Occipital lobe (tissue), 2 donors: ENCODE measurements around the gene COPS7A. TPM values are rescaled to one million over a fixed set of nuclear protein-coding genes. Genes with fewer than 3 reads are reported as not detected.

Experiments used
- DNase-seq: peaks from one replicate; lab custom pipeline; 2025; lab: John Stamatoyannopoulos, UW
- total RNA-seq: library from RNA; depleted of rRNA; stranded (reverse); fragments of >200 nt; gene quantifications from one replicate; pipeline ENCODE4 v1.2.3, GENCODE V29; 2014

Gene COPS7A, protein sequence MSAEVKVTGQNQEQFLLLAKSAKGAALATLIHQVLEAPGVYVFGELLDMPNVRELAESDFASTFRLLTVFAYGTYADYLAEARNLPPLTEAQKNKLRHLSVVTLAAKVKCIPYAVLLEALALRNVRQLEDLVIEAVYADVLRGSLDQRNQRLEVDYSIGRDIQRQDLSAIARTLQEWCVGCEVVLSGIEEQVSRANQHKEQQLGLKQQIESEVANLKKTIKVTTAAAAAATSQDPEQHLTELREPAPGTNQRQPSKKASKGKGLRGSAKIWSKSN
- 37.1 TPM for total RNA-seq

DNA sequence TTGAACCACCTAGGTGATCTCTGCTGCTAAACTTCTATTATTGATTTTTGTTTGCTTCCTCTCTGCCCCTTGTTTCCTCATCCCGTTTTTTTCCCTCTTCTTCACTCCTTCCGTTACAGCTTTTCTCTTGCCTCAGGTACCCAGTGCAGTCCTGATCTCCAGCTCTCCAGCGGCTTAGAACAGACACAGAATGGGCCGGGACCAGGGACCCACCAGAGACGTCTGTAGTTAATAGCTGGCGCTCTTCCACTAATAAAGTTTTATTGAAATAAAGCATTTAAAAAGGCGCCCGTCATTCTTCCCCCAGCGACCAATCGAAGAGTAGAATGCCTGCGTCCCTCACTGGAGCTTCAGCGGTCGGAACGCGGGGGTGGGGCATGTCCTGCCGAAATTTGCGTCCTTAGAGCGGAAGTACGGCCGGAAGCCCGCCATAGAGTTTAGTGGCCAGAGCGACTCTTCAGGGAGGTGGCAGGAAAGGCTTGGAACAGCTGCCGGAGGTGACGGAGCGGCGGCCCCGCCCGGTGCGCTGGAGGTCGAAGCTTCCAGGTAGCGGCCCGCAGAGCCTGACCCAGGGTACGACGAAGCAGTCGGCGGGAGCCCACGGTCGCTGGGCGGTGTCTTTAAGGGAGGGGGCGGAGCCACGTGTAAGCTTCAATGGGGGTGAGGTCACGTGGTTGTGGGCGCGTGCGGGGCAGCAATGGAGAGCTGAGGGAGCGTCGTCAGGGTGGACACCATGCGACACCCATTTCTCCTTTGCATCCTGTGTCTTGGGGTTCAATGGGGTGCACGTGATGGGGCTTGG is at the start of gene COPS7A:
Gene COPS7A, plus strand, starts transcription at position 440 of the 802 bp plus-strand sequence. CDS start 611 bp downstream, outside the sequence.
- DNase-seq = peak; percentile 98

DNA sequence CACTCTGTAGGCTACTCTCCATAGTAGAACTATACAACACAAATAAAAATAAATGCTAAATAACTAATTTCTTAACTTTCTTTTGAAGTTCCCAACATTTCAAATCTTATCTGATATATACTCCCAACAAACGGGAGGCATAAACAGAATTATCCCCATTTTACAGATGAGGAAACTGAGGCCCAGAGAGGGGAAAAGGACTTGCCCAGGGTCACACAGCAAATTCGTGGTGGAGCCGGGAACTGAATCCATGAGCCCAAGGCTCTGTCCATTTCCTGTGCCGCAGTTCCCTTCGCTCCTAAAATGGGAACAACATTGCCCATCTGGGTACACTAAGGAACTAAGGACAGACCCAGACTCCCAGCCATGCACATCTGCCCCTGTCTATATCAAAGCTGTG is 46.9 kb upstream of the COPS7A start:
- no peak for DNase-seq

DNA sequence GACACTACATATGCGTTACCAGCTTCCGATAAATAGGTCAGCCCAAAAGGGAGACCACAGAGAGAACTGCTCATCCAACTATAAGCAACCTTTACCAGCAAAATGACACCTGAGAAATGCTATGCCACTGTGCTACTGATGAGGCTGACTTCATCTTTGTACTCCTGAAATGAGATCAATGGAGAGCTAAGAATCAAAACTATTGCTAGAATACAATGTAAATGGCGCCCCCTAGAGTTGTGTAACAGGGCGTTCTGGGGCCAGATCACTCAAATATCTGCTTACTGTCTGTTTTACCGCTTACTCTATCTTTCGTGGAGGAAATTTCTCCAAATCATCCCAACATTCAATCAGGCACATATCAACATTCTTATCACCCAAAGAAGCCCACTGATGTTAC is 39.2 kb upstream of the COPS7A start:
- DNase-seq = no peak

DNA sequence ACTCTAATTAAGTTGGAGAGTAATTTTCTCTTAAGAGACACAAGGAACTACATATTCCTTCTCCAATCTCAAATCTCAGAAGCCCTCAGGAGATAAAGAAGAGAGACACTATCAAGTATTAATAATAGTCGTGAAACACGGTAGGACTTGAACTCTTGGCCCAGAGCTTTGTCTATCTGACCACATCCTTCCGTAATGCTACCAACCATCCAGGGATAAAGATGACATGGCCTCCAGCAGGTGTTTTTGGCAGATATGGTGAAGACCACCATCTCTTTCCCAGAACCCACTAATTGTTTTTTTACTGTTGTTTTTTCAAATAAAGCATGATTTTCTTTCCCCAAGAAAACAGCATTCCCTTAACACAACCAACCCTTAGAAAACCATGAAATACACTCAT is 38.0 kb upstream of the COPS7A start:
- no peak for DNase-seq

DNA sequence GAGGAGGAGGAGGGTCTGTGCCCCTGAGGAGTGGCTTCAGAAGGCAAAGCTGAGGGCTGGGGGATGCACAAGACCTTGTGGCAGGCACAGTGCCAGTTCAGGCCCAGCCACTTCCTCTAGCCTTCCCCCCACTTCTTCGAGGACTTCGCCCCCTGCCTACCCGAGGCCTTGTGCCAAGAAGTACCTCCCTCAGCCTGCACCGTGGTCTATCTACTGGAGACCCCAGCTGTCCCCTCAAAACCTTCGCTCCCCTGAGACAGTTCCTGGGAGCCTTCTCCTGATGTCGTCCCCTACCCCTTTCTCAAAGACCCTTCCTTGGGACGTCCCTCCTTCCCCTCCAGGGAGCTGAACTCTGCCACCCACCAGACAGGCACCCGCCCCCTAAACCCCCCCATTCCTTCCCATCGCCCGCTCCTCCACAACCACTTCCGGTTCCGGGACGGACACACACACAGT is 35.3 kb upstream of the COPS7A start:
- no peak for DNase-seq

DNA sequence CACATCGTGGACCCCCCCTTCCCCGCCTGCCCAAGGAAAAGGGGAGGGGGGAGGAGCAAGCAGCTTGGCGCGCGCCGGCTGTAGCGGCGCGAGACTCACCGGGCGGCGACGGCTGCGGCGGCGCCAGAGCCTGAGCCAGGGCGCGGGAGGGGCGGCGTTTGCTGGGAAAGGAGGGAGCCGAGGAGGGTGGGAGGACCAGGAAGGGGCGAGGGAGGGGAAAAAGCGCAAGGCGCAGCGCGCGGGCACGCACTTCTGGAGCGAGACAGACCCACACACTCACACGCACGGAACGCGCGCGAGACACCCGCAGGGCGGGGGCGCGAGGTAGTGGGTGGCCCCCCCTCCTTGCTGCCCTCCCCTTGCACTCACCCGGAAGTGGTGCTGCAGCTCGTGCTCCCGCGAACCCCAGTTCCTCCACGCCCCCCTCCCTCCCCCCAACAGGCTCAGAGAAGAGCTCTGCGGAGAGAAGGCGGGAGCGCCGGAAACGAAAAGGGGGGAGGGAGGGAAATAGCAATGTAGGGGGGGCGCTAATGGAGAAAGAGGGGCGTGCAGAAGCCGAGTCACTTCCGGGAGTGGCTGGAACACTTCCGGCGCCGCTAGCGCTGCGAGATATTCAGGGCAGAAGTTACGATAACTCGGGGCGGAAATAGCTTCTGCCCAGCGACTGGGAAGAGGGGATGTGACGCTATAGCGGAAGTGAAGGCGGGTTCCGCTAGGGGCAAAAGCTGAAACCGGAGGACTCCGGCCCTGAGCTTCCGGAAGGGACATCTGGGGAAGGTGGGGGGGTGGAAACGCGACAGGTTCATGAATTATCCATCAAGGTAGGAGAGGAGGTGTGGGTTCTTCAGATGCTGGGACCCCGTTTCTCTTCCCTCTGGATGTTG is 34.6 kb upstream of the COPS7A start, which contains the start of gene ZNF384:
Gene ZNF384, minus strand, starts transcription at position 377 of the 884 bp plus-strand sequence. CDS start 9,855 bp downstream, outside the sequence.
- DNase-seq = peak; percentile 99

DNA sequence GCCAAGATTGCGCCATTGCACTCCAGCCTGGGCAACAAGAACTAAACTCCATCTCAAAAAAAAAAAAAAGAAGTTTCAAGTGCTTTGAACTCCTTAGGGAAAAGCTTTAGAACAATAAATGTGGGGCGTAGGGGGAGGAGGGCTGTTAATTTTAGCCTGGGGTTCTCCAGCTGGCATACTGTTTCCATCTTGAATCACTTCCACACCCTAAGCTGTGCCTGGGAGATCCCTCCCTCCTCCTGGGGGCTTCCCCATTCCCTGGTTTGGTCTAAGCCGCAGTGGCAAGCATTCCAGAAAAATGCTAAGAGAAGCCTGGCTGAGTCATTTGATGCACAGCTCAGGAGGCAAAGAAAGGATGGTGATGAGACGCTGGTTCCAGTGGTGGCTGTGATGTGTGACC is 32.4 kb upstream of the COPS7A start:
- DNase-seq = no peak

DNA sequence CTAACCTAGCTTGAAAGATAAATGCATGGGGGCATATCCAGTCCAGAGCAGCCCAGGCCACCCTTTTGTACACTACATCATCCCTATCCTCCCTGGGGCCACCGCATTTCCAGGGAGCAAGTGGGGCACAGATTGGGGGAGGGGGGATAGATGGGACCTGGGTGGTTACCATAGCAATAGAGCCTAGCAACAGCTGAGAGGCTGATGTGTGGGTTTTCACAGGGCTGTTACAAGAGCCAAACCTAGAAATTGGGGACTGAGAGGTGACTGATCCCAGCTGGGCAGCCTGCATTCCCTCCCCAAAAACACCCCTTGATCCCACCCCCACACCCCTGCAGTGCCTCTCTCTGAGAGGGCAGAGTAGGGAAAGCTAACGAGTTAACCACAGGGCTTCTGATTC is 31.0 kb upstream of the COPS7A start:
- no peak for DNase-seq

DNA sequence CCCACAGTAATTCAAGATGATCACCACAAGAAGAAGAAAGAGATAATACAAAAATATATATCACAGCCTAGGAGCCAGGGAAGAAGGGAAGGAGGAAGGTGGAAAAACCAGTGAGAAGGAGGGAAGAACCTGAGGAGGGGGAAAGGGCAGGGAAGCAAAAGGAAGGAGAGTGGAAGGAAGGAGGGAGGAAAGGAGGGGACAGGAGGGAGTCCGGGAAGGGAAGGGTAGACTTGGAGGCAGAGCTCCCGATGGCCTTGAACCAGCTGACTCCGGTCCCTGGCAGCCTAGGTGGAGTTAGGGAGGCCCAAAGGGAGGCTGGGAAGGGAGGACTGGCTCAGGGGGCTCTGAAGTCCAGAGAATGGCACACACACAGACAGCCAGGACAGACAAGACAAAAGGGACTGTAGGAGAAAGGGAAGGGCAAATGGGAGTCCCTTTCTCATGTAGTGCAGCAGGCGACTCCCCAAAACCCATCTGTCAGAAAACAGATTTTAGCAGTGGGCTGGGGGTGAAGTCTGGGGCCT is 30.0 kb upstream of the COPS7A start:
- DNase-seq = no peak

DNA sequence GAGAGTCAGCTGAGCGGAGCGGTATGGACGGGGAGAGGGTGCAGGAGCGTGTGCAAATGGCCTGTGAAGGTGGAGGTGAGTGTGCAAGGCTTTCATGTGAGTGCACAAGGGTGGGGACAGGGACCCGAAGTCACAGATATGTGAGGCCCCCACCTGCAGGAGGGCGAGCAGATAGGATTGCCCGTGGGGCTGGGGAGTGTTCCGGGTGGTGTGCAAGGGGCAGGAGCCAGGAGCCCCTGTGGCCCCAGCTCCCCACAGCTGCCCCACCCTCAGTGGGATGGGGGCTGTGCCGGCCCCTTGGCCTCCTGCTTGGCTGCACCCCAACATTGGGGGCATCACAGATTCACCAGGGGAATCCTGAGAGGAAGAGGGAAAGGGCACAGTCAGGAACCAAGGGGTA is 29.1 kb upstream of the COPS7A start:
- no peak for DNase-seq

DNA sequence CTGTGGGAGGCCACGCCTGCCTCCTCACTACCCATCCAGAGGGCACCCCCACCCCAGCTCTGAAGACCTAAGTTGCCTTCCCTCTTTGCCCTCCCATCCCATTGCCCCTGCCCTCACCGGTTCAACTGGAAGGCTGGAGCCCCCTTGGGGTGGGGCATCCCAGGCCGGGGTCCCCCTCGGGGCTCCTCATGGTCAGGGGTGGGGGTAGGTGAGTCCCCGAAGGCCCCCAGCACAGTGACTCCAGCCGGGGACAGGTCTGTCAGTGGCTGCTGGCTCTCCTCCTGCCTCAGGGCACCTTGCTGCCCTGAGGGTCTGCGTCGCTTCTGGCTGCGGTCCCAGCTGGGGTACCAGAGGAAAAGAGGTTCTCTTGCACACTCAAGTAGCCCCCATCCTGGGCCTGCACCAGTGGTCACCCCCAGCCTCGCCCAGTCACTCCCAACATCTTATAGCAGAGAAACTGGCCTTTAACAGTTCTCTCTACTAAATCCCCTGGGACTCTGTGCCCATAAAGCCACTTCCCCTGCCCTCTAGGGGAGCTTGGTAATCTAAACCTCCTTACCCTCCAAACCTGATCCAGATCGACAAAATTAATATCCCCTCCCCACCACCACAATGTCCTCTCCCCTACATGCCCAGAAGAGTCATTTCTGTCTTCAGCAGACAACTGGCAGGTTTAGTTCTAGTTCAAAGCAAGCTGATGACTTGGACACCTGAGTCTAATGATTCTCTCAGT is 28.4 kb upstream of the COPS7A start:
- no peak for DNase-seq

DNA sequence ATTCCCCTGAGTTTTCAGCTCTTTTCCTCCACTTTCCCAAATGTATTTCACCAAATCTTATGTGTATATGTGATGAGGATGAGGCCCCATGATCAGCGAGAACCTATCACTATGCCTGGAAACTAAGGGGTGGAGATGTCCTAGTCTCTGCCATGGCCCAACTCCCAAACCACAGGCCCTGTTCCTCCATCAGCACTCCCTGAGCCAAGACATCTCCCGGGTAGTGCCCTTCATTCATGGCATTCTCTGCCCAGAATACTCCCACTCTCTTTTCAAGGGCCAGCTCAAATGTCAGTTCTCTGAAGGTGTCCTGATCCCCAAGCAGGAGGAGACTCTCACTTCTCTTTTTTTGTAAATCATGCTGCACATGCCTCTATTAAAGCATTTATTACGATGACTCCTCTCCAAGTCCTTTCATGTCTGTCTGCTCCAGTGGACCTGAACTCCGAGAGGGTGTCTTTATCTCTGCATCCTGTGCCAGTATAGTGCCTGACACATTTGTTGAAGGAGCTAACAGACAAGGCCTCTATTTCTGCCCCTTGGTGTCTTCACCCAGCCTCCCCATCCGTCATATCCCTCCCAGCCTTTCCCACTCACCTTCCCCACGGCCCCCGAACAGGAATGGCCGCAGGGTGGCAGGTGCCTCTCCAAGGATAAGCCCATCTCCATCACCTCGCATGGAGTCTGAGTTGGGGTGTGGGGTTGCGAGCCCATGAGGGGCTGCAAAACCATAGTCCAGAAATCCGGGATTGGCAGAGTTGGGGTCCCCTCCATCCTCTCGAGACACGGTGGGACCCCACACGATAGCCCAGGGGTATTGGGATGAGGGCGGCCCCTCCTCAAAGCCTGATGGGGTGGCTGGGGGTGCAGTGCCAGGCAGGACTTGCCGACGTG is 26.9 kb upstream of the COPS7A start:
- no peak for DNase-seq

DNA sequence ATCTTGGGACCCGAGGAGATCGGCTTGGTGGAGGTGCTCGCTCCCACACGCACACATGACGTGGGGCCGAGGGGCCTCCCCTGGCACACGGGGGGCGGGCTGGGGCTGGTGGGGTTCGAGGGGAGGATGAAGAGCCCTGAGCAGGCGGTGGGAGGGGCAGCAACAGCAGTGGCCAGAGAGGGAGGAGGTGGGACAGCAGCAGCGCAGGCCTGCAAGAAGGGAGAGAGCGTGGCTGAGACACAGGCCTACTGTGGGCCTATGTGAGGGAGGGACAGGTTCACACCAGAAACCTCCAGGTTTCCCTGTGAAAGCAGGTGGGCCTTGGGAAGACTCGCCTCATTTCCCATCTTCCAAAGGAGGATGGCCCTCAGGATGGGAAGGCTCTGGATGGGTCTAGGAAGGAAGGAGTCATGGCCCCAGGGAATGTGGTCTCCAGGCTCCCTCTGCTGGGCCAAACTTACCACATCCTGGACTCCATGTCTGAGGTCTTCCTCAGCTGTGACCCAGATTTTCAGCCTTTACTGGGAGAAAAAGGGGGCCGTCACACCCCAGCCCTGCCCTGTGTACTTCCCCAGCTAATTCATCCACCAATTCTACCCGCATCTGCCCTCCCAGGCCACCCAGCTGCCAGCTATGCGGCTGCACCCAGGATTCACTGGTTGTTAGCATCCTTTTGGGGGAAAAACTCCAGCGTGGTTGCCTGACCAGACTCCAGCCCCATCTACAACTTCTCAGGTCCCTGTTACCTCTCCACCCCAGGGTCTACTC is 26.1 kb upstream of the COPS7A start:
- no peak for DNase-seq

DNA sequence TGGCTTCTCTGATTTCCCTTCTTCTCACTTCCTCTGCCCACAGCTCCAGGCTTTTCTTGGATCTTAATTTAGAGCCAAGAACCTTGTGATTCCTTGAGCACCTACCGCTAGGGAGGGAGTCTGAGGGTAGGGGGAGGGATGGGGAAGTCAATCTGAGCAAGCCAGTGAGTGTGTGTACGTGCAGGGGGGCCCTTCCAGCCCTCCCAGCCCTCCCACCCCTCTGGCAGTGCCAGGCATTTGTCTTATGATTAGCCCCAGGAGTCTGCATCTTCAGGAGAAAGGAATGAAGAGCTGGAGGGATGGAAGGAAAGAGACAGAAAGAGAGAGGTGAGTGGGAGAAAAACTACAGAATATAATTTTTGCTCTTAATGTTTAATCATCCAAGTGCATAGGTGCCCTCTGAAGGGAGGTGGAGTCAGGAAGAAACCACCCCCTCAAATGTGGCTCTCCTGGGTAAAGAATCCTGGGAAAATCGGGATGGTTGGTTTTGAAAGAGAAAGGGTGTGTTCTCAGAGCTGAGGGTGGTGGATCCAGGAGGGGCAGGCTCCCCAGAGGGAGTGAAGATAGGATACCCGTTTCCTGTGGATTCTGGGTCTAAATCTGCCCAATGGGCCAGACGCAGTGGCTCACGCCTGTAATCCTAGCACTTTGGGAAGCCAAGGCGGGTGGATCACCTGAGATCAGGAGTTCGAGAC is 25.3 kb upstream of the COPS7A start:
- no peak for DNase-seq

DNA sequence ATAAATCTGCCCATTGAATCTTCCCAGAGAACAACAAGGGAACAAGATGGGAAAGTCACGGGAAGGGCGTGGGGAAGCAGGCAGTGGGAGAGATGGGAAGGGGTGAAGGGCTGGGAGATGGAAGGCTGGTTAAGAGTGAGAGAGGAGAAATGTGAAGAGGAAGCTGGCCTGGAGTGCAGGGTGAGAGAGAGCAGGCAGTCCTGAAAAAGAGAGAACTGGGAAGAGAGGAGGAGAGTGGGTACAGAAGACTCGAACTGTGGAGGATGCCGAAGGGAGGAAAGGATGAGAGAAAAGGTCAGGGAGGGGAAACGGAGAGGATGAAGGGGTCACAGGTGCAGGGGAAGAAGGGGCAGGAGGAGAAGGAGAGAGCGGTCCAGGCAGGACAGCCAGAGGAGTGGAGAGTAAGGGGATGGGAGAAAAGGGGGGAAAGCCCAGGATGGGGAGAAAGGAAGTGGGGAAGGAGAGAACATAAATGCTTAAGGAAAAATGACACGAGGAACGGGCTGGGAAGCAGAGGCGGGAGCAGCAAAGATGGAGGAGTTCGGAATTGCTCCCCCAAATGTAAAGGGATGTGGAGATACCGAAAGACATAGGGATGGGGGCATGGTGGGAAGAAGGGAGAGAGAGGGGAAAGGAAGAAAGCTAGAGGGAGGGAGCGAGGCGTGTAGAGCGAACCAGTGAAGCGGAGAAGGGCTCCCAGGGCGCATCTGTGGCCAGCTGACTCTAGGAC is 24.4 kb upstream of the COPS7A start:
- no peak for DNase-seq

DNA sequence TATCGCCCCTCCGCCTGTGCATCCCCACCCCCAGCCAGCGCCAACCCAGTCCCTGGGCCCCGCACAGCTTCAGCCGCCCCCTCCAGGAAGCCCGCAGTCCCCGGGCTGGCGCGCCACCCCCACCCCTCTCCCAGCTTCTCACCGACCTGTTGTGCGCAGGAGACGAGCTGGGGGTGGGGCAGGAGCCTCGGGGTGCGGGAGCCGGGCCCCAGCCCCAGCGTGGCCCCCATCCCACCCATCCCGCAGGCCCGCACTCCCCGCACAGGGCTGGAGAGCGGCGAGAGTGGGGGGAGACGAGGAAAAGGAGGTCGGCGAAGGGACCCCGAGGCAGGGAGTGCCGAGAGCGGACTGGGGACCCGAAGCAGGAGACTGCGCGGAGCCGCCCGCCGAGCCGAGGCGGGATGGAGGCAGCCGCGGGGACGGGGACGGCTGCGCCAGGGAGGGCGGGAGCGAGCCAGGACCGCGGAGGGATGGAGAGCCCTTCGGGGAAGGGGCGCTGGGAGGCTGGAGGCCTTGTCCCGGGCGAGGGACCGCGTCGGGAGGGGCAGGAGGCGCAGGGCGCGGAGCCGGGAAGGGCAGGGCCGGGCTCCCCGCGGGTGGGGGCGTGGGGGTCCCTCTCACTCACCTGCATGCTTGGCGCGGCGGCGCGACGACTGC is 23.7 kb upstream of the COPS7A start:
- DNase-seq = no peak

DNA sequence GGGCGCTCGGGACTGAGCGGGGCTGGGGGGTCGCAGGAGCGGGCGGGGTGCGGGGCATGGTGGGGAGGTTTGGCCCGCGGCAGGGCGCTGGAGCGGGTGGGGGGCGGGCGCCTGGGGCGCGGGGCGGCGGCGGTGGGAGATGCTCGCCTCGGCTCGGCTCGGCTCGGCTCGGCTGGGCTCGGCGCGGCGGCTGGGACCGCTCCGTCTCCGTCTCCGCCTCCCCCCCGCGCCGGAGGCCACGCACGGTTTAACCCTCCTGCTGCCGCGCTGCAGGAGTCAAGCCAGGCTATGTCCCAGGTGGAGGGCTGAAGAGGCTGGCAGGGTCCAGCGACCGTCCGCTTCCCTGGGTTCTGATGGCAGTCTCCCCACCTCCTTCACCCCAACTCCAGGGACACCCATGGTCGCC is 23.2 kb upstream of the COPS7A start, which contains the start of gene PIANP:
Gene PIANP, minus strand, starts transcription at position 170 of the 406 bp plus-strand sequence. CDS start 2,754 bp downstream, outside the sequence.
- DNase-seq = peak; percentile 47
